GM18867 (cell line): Measurements from ENCODE around the gene PLBD2.

Source experiments
- ATAC-seq: cut with Tn5 transposase; IDR thresholded peaks from one replicate; pipeline ENCODE4 v1.9.1; 2021; ENCODE audit warnings: mild to moderate bottlenecking, moderate library complexity; ENCODE audit not compliant: unreplicated experiment

Gene PLBD2

GRCh38 chr12:113392988-113393579 is 34.7 kb downstream of the PLBD2 start:
- no peak for ATAC-seq

- no peak for ATAC-seq
These were observed 35.4 kb downstream of the PLBD2 start for GRCh38 chr12:113393749-113394148.

- ATAC-seq: no peak
These were observed 36.7 kb downstream of the PLBD2 start for GRCh38 chr12:113395119-113395518.

- no peak for ATAC-seq
These were observed 37.8 kb downstream of the PLBD2 start for GRCh38 chr12:113396200-113396599.

GRCh38 chr12:113396828-113397496 is 38.6 kb downstream of the PLBD2 start:
- no peak for ATAC-seq

- no peak for ATAC-seq
These were observed 39.3 kb downstream of the PLBD2 start for GRCh38 chr12:113397497-113398197.

GRCh38 chr12:113398346-113399290 is 40.2 kb downstream of the PLBD2 start:
- ATAC-seq: no peak

- no peak for ATAC-seq
These were observed 41.1 kb downstream of the PLBD2 start for GRCh38 chr12:113399490-113399889.

GRCh38 chr12:113400362-113400761 is 42.0 kb downstream of the PLBD2 start:
- ATAC-seq: no peak

- no peak for ATAC-seq
These were observed 42.9 kb downstream of the PLBD2 start for GRCh38 chr12:113401066-113402000.

- no peak for ATAC-seq
These were observed 44.3 kb downstream of the PLBD2 start for GRCh38 chr12:113402586-113403260.

GRCh38 chr12:113403435-113404415 is 45.3 kb downstream of the PLBD2 start, which contains the start of gene SDS:
Gene SDS, minus strand, starts transcription at chr12:113403887. Its CDS starts 4,179 bp downstream, at chr12:113399708.
- no peak for ATAC-seq

- ATAC-seq: no peak
These were observed 47.3 kb downstream of the PLBD2 start for GRCh38 chr12:113405694-113406093.

GRCh38 chr12:113407931-113408600 is 49.7 kb downstream of the PLBD2 start:
- ATAC-seq: no peak

- ATAC-seq: no peak
These were observed 50.4 kb downstream of the PLBD2 start for GRCh38 chr12:113408756-113409298.

- ATAC-seq: no peak
These were observed 51.2 kb downstream of the PLBD2 start for GRCh38 chr12:113409462-113410124.

- no peak for ATAC-seq
These were observed 55.1 kb downstream of the PLBD2 start for GRCh38 chr12:113413488-113413939.
